Upper lobe of left lung (tissue), 6 donors: ENCODE data around the gene NF1. TPM values are rescaled to one million over a fixed set of nuclear protein-coding genes. Genes with fewer than 3 reads are reported as not detected.

Source experiments
- ATAC-seq, 2 donors: fragments of 200-7000 bp; cut with Tn5 transposase; one replicate each; pipeline ENCODE4 v1.9.1; 2022; ENCODE audit warnings: mild to moderate bottlenecking in 2 of 2, moderate library complexity in 2 of 2; ENCODE audit not compliant: low FRiP score in 2 of 2
- DNase-seq, 2 donors: peaks; one replicate each; pipeline ENCODE4 v3.0.0-alpha.2; 2019 to 2020
- H3K27ac ChIP-seq, 4 donors: fragments of 200-600 bp; sonication (generic); one replicate each; pipeline ENCODE4 v1.5.1; 2016 to 2019
- H3K27me3 ChIP-seq, 4 donors: fragments of 200-600 bp; sonication (generic); one replicate each; pipeline ENCODE4 v1.5.1; 2017 to 2019
- H3K36me3 ChIP-seq, 4 donors: fragments of 200-600 bp; sonication (generic); one replicate each; pipeline ENCODE4 v1.5.1; 2016 to 2019
- H3K4me1 ChIP-seq, 4 donors: fragments of 200-600 bp; sonication (generic); one replicate each; pipeline ENCODE4 v1.5.1; 2018 to 2019
- H3K4me3 ChIP-seq, 4 donors: fragments of 200-600 bp; sonication (generic); one replicate each; pipeline ENCODE4 v1.5.1; 2017 to 2019; ENCODE audit warnings: mild to moderate bottlenecking in 2 of 4, moderate library complexity in 1 of 4
- H3K9me3 ChIP-seq, 4 donors: fragments of 200-600 bp; sonication (generic); one replicate each; pipeline ENCODE4 v1.5.1; 2018 to 2019
- EP300 ChIP-seq, 4 donors: sonication (generic); formaldehyde crosslinking; IDR thresholded peaks; one replicate each; pipeline ENCODE4 v1.5.1; 2017; ENCODE audit warnings: antibody characterized with exemption in 4 of 4, control low read depth in 2 of 4
- POLR2A ChIP-seq, 4 donors: fragments of 450-650 bp; IDR thresholded peaks; one replicate each; pipeline ENCODE4 v1.5.1; 2016 to 2017; ENCODE audit warnings: antibody characterized with exemption in 4 of 4, mild to moderate bottlenecking in 2 of 4
- POLR2AphosphoS5 ChIP-seq, 2 donors: sonication (generic); formaldehyde crosslinking; IDR thresholded peaks; one replicate each; pipeline ENCODE4 v1.5.1; 2017; ENCODE audit warnings: antibody characterized with exemption in 2 of 2
- WGBS, 2 donors: methylation state at CpG; one replicate each; pipeline ENCODE4 v1.1.5; 2017 to 2018; 5-methylcytosine and 5-hydroxymethylcytosine counted together
- total RNA-seq, 6 donors: library from RNA; depleted of rRNA in 4 of 6; stranded (reverse); fragments of >200 nt in 4 of 6; gene quantifications; one replicate each; pipeline versions ENCODE4 v1.1.0 to v1.2.1, GENCODE V29; 2016 to 2021
- TF ChIP-seq, protein P1 (sequence below), 6 experiments: fragments of 450-650 bp in 4 of 6; fragments of 200-600 bp in 2 of 6; sonication (generic) in 2 of 6; IDR thresholded peaks; one replicate each; pipeline ENCODE4 v1.5.1; 2016 to 2019; ENCODE audit warnings: antibody characterized with exemption in 6 of 6
- donor health status: DM: no; HTN: no; CAD: no; lungs with moderate emphysema.
- donor health status: DM: no; HTN: yes; CAD: no; lungs with severe emphysema.

The NF1 gene
- total RNA-seq, 6 donors from 2014 or later, result 35.5 to 85.1 (median 47.1) TPM

- Histone ChIP-seq H3K4me3 (no peak overlapping the region), H3K9me3 (no peaks in the 10 kb centered on the region), H3K27ac (no peak overlapping the region), H3K27me3 (no peaks in the 10 kb centered on the region), H3K4me1 (peaks cover 0 to 6% (median 0%) of the 10 kb centered on the region in 4 donors), H3K36me3 (no peaks in the 10 kb centered on the region)
- DNase-seq (no peak), ATAC-seq (no peak)
- WGBS, 2 donors, result 88% methylated on average over 3 of the region's 3 CpGs
- TF ChIP-seq POLR2A (IDR thresholded peaks at IDR 0.05) (no peak), EP300 (IDR thresholded peaks at IDR 0.05) (no peak), POLR2AphosphoS5 (IDR thresholded peaks at IDR 0.05) (no peak)
- TF ChIP-seq, protein P1, sequence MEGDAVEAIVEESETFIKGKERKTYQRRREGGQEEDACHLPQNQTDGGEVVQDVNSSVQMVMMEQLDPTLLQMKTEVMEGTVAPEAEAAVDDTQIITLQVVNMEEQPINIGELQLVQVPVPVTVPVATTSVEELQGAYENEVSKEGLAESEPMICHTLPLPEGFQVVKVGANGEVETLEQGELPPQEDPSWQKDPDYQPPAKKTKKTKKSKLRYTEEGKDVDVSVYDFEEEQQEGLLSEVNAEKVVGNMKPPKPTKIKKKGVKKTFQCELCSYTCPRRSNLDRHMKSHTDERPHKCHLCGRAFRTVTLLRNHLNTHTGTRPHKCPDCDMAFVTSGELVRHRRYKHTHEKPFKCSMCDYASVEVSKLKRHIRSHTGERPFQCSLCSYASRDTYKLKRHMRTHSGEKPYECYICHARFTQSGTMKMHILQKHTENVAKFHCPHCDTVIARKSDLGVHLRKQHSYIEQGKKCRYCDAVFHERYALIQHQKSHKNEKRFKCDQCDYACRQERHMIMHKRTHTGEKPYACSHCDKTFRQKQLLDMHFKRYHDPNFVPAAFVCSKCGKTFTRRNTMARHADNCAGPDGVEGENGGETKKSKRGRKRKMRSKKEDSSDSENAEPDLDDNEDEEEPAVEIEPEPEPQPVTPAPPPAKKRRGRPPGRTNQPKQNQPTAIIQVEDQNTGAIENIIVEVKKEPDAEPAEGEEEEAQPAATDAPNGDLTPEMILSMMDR (IDR thresholded peaks at IDR 0.05), result no peak
These were observed 36.5 kb downstream of the NF1 start for GRCh38 chr17:31131299-31131698.

- Histone ChIP-seq H3K4me1 (peaks cover 0 to 6% (median 0%) of the 10 kb centered on the region in 4 donors), H3K9me3 (no peaks in the 10 kb centered on the region), H3K27me3 (no peaks in the 10 kb centered on the region), H3K27ac (no peak overlapping the region), H3K4me3 (no peak overlapping the region), H3K36me3 (no peaks in the 10 kb centered on the region)
- TF ChIP-seq EP300 (IDR thresholded peaks at IDR 0.05) (no peak), POLR2A (IDR thresholded peaks at IDR 0.05) (no peak)
- TF ChIP-seq, protein P1 (IDR thresholded peaks at IDR 0.05), result no peak
- 90 to 96% methylated on average over 3 of the region's 3 CpGs for WGBS, 2 donors
- ATAC-seq (no peak), DNase-seq (no peak)
These were observed 38.2 kb downstream of the NF1 start for GRCh38 chr17:31132977-31133376.

DNA sequence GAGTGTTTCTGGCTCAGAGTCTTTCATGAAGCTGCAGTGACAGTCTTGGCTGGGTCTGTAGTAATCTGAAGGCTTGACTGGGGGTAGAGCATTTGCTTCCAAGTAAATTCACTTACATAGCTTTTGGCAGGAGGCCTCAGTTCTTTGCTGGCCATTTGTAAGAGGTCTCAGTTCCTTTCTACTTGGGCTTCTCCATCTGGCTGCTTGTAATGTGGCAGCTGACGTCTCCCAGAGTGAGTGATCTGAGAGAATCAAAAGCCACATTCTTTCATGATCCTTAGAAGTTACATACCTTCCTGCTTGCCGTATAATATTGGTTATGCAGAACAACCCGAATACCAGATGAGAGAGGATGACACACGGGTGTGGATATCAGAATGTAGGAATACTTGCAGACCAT lies 39.8 kb downstream of the NF1 start:
- 75 to 78% methylated on average over 4 of the region's 4 CpGs for WGBS, 2 donors
- ATAC-seq (no peak), DNase-seq (no peak)
- peaks cover 0 to 6% (median 0%) of the 10 kb centered on the region in 4 donors for H3K4me1 ChIP-seq
- TF ChIP-seq EP300 (IDR thresholded peaks at IDR 0.05), result no peak
- no peak for TF ChIP-seq POLR2AphosphoS5 (IDR thresholded peaks at IDR 0.05)
- no peak for TF ChIP-seq POLR2A (IDR thresholded peaks at IDR 0.05)
- TF ChIP-seq, protein P1 (IDR thresholded peaks at IDR 0.05), result no peak
- peaks cover 0 to 9% (median 0%) of the 10 kb centered on the region in 4 donors for H3K36me3 ChIP-seq
- H3K9me3 ChIP-seq, result no peaks in the 10 kb centered on the region
- H3K27ac ChIP-seq, result no peak overlapping the region
- H3K4me3 ChIP-seq, result no peak overlapping the region
- H3K27me3 ChIP-seq, result no peaks in the 10 kb centered on the region

DNA sequence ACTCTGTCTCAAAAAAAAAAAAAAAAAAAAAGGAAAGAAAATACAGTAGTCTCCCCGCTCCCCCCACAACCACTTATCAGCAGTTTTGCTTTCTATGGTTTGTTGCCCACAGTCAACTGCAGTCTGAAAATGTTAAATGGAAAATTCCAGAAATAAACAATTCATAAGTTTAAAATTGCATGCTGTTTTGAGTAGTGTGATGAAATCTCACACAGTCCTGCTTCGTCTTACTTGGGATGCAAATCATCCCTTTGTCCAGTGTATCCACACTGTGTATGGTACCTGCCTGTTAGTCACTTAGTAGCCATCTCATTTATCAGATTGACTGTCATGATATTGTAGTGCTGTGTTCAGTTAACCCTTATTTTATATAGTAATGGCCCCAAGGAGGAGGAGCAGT lies 41.5 kb downstream of the NF1 start:
- Histone ChIP-seq H3K27me3 (no peaks in the 10 kb centered on the region), H3K4me3 (no peak overlapping the region), H3K4me1 (no peaks in the 10 kb centered on the region), H3K36me3 (peaks cover 0 to 15% (median 0%) of the 10 kb centered on the region in 4 donors), H3K27ac (no peak overlapping the region), H3K9me3 (no peaks in the 10 kb centered on the region)
- DNase-seq (no peak), ATAC-seq (no peak)
- 89 to 92% methylated on average over 2 of the region's 2 CpGs for WGBS, 2 donors
- TF ChIP-seq, protein P1 (IDR thresholded peaks at IDR 0.05), result no peak
- TF ChIP-seq EP300 (IDR thresholded peaks at IDR 0.05) (no peak), POLR2AphosphoS5 (IDR thresholded peaks at IDR 0.05) (no peak), POLR2A (IDR thresholded peaks at IDR 0.05) (no peak)

GRCh38 chr17:31140111-31140510 lies 45.3 kb downstream of the NF1 start:
- DNase-seq, result no peak
- 91 to 94% methylated on average over 3 of the region's 3 CpGs for WGBS, 2 donors
- peaks cover 0 to 15% (median 0%) of the 10 kb centered on the region in 4 donors for H3K36me3 ChIP-seq
- no peaks in the 10 kb centered on the region for H3K9me3 ChIP-seq
- H3K4me1 ChIP-seq, result no peaks in the 10 kb centered on the region
- TF ChIP-seq, protein P1 (IDR thresholded peaks at IDR 0.05), result no peak
- TF ChIP-seq POLR2A (IDR thresholded peaks at IDR 0.05), result no peak
- H3K27ac ChIP-seq, result no peak overlapping the region
- H3K4me3 ChIP-seq, result no peak overlapping the region
- no peaks in the 10 kb centered on the region for H3K27me3 ChIP-seq
- ATAC-seq, result no peak
